Duodenal mucosa (tissue), 2 donors: ENCODE data around the gene CACNA1E.

Experiments
- H3K27ac ChIP-seq: one replicate; pipeline ENCODE4 v1.7.0; 2013; ENCODE audit warnings: low read depth, low read length
- H3K27me3 ChIP-seq, 2 donors: one replicate each; pipeline ENCODE4 v1.7.0; 2013; ENCODE audit warnings: low read length in 2 of 2, control low read depth in 1 of 2; ENCODE audit not compliant: insufficient read depth in 2 of 2, control insufficient read depth in 1 of 2
- H3K36me3 ChIP-seq, 2 donors: one replicate each; pipeline ENCODE4 v1.7.0; 2013; ENCODE audit warnings: low read length in 2 of 2, control low read depth in 1 of 2; ENCODE audit not compliant: insufficient read depth in 2 of 2, control insufficient read depth in 1 of 2
- H3K4me1 ChIP-seq, 2 donors: one replicate each; pipeline ENCODE4 v1.7.0; 2013; ENCODE audit warnings: low read length in 2 of 2, control low read depth in 1 of 2; ENCODE audit not compliant: insufficient read depth in 2 of 2, control insufficient read depth in 1 of 2
- H3K4me3 ChIP-seq, 2 donors: one replicate each; pipeline ENCODE4 v1.7.0; 2013; ENCODE audit warnings: low read length in 2 of 2, low read depth in 1 of 2
- H3K9ac ChIP-seq, 2 donors: one replicate each; pipeline ENCODE4 v1.7.0; 2013; ENCODE audit warnings: low read length in 2 of 2, low read depth in 1 of 2
- H3K9me3 ChIP-seq, 2 donors: one replicate each; pipeline ENCODE4 v1.7.0; 2013; ENCODE audit warnings: low read length in 2 of 2, control low read depth in 1 of 2; ENCODE audit not compliant: control insufficient read depth in 1 of 2

Gene CACNA1E

DNA sequence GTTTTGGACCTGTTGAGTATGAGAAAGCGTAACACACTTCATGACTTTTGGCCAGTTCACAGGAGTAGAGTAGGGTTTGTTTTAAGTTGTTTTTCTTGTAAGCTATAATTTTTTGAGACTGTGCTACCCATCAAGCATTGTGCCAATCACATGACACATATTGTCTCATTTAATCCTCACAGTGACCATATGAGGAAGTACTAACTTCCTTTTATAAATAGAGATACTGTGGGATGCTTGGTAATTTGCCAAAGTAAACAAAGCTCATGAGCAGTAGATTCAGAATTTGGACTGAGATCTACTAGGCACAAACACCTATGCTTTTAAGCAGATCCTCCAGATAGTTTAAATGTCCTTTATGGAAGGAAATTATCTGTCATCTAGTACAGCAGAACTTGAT is 178.3 kb downstream of the CACNA1E start:
- no peak overlapping the region for H3K9ac ChIP-seq
- no peaks in the 10 kb centered on the region for H3K36me3 ChIP-seq
- no peaks in the 10 kb centered on the region for H3K4me1 ChIP-seq
- H3K4me3 ChIP-seq = no peak overlapping the region
- H3K9me3 ChIP-seq = no peaks in the 10 kb centered on the region
- no peak overlapping the region for H3K27ac ChIP-seq
- H3K27me3 ChIP-seq = no peaks in the 10 kb centered on the region

DNA sequence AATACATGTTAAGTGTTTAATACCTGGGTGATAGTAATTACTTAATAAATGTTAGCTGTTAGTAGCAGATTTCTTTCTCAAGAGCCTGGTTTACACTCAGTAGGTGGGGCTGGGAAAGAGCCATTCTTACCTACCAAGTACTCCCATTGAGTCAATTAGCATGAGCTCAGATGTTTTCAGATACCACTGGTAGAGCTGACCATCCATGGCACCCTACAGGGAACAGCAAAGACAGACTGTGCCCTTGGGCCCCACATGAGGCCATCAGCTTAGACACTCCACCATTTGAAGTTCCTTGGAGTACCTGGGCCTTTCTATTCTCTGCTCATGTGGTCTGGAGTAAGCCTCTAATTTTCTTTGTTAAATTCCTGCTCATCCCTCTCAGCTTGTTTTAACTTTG is 179.3 kb downstream of the CACNA1E start:
- H3K4me3 ChIP-seq = no peak overlapping the region

DNA sequence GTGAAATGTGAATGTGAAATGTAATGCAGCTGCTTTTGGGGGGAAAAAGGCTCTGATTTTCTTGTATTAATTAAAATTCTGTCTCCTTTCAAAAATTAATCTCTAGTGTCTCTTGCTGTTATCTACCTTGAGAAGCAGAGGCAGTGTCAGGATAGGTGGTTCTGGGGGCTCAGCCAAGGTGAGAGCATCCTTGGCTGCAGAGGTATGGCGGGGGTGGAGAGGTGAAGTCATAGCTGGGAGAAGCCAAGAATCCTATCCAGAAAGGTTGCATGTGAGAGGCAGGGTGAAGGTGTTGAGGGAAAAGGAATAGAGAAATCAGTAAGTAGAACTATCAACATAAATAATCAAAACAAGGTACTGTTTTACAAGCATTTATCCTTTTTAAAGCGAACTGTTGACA is 181.2 kb downstream of the CACNA1E start:
- Histone ChIP-seq H3K9me3 (no peaks in the 10 kb centered on the region), H3K27ac (no peak overlapping the region), H3K27me3 (no peaks in the 10 kb centered on the region), H3K4me3 (no peak overlapping the region), H3K4me1 (no peaks in the 10 kb centered on the region), H3K9ac (no peak overlapping the region), H3K36me3 (no peaks in the 10 kb centered on the region)

More for the DNA sequence above, 179.3 kb downstream of the CACNA1E start:
- Histone ChIP-seq H3K36me3 (no peaks in the 10 kb centered on the region), H3K27me3 (no peaks in the 10 kb centered on the region), H3K4me1 (no peaks in the 10 kb centered on the region), H3K9me3 (no peaks in the 10 kb centered on the region), H3K27ac (no peak overlapping the region), H3K9ac (no peak overlapping the region)

DNA sequence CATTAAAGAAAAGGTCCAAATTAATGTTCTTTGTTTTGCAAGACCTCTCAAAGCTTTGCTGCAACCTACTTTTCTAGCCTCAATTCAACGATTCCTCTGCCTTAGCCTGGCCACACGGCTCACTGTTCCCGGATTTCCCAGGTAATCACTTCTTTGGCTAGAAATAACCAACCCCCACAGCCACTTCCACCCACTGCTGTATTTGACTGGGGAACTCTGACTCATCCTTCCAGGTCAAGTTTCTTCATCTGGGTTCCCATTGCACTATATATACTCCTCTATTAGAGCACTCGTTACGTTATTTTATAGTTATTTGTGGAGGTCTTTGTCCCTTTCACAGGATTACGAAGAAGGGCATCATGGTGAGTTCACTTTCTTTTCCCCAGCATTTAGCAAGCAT is 185.9 kb downstream of the CACNA1E start:
- Histone ChIP-seq H3K27ac (no peak overlapping the region), H3K9ac (no peak overlapping the region), H3K4me1 (no peaks in the 10 kb centered on the region), H3K9me3 (no peaks in the 10 kb centered on the region), H3K27me3 (peaks cover 0 to 2% of the 10 kb centered on the region in 2 donors), H3K36me3 (no peaks in the 10 kb centered on the region), H3K4me3 (no peak overlapping the region)

DNA sequence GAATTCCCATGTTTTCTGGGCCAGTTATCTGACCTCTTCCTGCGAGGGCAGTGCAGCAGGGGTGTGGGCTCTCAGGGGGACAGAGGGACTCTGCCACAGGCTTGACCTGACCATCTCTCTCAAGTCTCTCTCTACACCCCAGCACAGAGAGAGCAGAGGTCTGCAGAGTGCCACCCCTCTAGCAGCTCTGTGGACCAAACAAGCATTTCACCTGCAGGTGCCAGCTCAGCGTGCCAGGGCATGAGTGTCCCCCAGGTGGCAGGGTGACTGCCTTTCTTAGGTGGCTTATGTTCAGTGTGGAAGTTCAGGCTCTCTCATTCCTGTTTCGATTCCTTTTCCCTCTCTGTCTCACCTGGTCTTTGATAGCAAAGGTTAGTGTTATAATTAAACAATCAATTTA is 191.3 kb downstream of the CACNA1E start:
- Histone ChIP-seq H3K4me3 (no peak overlapping the region), H3K27ac (no peak overlapping the region), H3K36me3 (no peaks in the 10 kb centered on the region), H3K4me1 (no peaks in the 10 kb centered on the region), H3K9ac (no peak overlapping the region), H3K27me3 (peaks cover 0 to 2% of the 10 kb centered on the region in 2 donors), H3K9me3 (no peaks in the 10 kb centered on the region)

DNA sequence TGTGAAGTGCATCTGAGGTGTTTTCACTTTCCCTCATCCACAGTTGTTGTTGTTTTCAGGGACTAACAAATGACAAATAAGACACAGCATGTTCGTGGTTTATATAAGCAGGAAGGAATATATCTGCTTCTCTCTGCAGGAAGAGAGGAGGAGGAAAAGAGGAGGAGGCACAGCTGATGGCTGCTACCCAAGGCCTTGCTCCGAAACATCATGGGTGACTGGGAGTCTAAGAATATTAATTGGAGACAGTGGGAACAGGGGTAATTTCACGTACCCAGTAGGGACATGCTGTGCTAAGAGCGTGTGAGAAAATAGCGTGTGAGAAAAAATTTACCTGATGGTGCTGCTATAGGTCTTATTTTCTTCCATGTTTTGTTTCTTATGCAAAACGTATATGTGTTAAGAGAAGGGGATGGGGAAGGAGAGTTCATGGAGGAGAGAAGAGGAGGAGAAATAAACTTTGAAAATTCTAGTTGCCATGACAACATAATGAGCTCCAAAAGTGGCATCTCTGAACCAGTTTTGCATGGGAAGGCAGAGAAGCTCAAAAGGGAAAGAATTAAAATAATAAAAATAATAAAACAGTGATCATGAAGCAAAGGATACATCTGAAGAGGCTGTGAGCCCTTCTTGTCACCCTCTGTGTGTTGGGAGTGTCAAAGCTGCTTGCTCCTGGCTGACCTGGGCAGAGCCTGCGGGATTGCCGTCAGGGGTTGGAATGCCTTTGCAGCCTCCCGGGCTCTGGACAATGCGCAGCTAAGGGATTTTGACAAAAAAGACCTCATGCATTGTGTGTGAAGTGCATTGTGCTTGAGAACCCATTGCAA is 192.0 kb downstream of the CACNA1E start:
- no peaks in the 10 kb centered on the region for H3K9me3 ChIP-seq
- no peak overlapping the region for H3K9ac ChIP-seq
- peaks cover 0 to 2% of the 10 kb centered on the region in 2 donors for H3K27me3 ChIP-seq
- H3K27ac ChIP-seq = no peak overlapping the region
- H3K4me3 ChIP-seq = no peak overlapping the region
- H3K36me3 ChIP-seq = no peaks in the 10 kb centered on the region
- no peaks in the 10 kb centered on the region for H3K4me1 ChIP-seq

DNA sequence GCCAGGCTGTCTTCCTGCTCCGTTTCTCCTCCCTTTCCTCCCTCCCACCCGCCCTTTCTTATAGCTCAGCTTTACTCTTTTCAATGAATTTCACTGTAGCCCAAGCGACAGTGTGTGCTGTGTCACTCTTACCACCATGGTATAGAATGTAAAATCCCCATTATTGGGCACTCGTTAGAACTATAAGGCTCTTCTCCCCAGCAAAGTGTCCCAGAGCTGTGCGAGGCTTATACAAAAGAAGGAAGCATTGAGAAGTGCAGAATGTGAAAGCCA is 192.5 kb downstream of the CACNA1E start:
- H3K4me1 ChIP-seq = no peaks in the 10 kb centered on the region
- H3K27me3 ChIP-seq = peaks cover 0 to 2% of the 10 kb centered on the region in 2 donors
- no peaks in the 10 kb centered on the region for H3K36me3 ChIP-seq
- no peak overlapping the region for H3K27ac ChIP-seq
- no peak overlapping the region for H3K4me3 ChIP-seq
- no peak overlapping the region for H3K9ac ChIP-seq
- no peaks in the 10 kb centered on the region for H3K9me3 ChIP-seq

DNA sequence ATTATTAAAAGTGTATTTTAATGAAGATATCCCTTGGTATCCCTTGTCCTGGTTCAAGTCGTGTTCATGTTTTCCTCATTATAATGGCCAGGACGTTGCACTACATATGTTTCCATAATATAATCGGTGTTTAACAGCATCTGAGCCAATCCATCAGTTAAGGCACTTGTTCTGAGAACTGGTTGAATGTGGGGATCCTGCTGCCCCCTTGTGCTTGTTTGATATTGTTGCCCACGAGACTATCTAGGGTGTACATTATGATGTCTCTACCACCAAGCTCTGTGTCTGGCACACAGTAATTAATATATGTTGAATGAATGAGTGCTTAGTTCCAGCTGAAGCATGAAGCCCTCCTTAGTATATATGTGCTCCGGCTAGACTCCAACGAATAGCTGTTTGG is 193.0 kb downstream of the CACNA1E start:
- no peaks in the 10 kb centered on the region for H3K36me3 ChIP-seq
- no peak overlapping the region for H3K9ac ChIP-seq
- H3K4me1 ChIP-seq = no peaks in the 10 kb centered on the region
- no peak overlapping the region for H3K27ac ChIP-seq
- H3K9me3 ChIP-seq = no peaks in the 10 kb centered on the region
- H3K4me3 ChIP-seq = no peak overlapping the region
- peaks cover 0 to 2% of the 10 kb centered on the region in 2 donors for H3K27me3 ChIP-seq

DNA sequence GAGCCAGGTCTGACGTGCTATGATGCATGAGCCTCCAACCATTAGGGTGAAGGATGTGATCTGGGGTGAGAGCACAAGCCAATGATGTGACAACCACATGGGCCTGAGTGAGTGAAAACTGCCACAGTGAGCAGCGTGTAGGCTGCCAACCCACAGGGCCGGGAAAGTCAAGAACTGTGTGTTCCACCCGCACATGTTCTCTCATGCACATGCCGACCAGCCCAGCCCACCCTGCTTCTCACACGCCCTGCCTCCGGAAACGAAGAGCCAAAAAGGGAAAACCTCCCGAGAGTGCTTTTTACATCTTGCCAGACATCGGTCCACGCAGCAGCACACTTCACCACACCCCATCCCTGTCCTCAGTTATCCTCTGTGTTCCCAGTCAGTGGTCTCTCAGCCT is 197.0 kb downstream of the CACNA1E start:
- H3K9ac ChIP-seq = no peak overlapping the region
- H3K36me3 ChIP-seq = no peaks in the 10 kb centered on the region
- H3K27ac ChIP-seq = no peak overlapping the region
- no peaks in the 10 kb centered on the region for H3K9me3 ChIP-seq
- H3K4me1 ChIP-seq = no peaks in the 10 kb centered on the region
- H3K27me3 ChIP-seq = no peaks in the 10 kb centered on the region
- no peak overlapping the region for H3K4me3 ChIP-seq

DNA sequence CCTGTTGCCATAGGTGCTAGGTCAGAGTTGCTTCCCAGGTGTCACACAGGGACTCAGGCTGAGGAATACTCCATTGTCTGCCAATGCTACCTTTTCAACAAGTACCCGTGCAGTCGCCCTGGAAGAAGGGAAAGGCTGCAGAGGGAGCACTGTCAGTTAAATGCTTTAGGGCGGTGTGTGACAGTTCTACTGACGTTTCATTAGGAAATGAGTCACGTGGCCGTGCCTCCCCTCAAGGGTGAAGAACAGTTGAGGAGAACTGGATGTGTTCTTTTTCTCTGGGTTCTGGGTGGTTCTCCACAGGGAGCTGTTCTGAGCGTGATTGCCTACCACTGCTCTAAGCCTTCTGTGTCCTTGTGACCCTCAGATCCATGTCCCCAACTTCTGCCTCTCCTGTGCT is 197.6 kb downstream of the CACNA1E start:
- no peaks in the 10 kb centered on the region for H3K36me3 ChIP-seq
- H3K27me3 ChIP-seq = no peaks in the 10 kb centered on the region
- no peaks in the 10 kb centered on the region for H3K9me3 ChIP-seq
- H3K4me1 ChIP-seq = no peaks in the 10 kb centered on the region
- H3K4me3 ChIP-seq = no peak overlapping the region
- no peak overlapping the region for H3K9ac ChIP-seq
- H3K27ac ChIP-seq = no peak overlapping the region

DNA sequence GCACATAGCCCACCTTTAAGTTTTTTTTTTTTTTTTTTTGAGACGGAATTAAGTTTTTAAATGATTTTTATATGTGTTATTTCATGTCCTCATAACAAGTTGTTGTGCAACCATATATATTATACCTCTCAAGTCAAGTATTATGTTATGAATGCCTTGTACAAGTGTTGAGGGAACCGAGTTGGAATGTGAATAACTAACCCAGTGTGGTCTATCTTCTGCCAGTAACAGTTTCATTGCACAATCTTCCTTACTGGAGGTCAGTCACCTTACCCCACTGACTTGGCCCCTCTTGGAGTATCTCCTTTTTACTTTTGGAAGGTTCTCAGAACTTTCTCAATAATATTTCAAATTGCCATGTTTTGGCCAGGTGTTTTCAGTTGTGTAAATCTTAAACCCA is 201.9 kb downstream of the CACNA1E start:
- no peaks in the 10 kb centered on the region for H3K9me3 ChIP-seq
- no peaks in the 10 kb centered on the region for H3K27me3 ChIP-seq
- no peaks in the 10 kb centered on the region for H3K4me1 ChIP-seq
- no peak overlapping the region for H3K4me3 ChIP-seq
- H3K9ac ChIP-seq = no peak overlapping the region
- H3K27ac ChIP-seq = no peak overlapping the region
- H3K36me3 ChIP-seq = no peaks in the 10 kb centered on the region
